Activated CD8-positive, alpha-beta memory T cell treated with anti-CD3 and anti-CD28 coated beads, Interleukin-2, amount 10 ng/mL, durations not matched to agents 7 days and 5 days (primary cell): Measurements from ENCODE around the gene DOK7. TPM values are rescaled to one million over a fixed set of nuclear protein-coding genes. Genes with fewer than 3 reads are reported as not detected.
"Not testable (repeated sequence)": the region's sequence is repeated elsewhere in the genome, so short reads cannot be mapped to it uniquely, and the experiment has no call there.

Experiments
- ATAC-seq: fragments of 150-1000 bp; cut with Tn5 transposase; one replicate; pipeline ENCODE4 v1.10.0; 2021; ENCODE audit warnings: moderate library complexity
- CTCF ChIA-PET: fragments of 350-600 bp; sonication (Branson Sonifier 250); formaldehyde crosslinking; loops from one replicate; lab custom pipeline; 2021; ENCODE audit warnings: antibody characterized with exemption; lab: Charles Lee
- DNase-seq: peaks from one replicate; pipeline ENCODE4 v3.0.0-alpha.2; 2020
- H3K27ac Mint-ChIP-seq: one replicate; pipeline ENCODE4 v1.8.0; 2021; ENCODE audit warnings: mild to moderate bottlenecking, mixed read lengths
- H3K27me3 Mint-ChIP-seq: one replicate; pipeline ENCODE4 v1.8.0; 2021; ENCODE audit warnings: mixed read lengths
- H3K36me3 Mint-ChIP-seq: one replicate; pipeline ENCODE4 v1.8.0; 2021; ENCODE audit warnings: mild to moderate bottlenecking, mixed read lengths
- H3K4me1 Mint-ChIP-seq: one replicate; pipeline ENCODE4 v1.8.0; 2021; ENCODE audit warnings: mixed read lengths
- H3K4me3 Mint-ChIP-seq: one replicate; pipeline ENCODE4 v1.8.0; 2021; ENCODE audit warnings: mild to moderate bottlenecking, moderate library complexity, mixed read lengths
- H3K9me3 Mint-ChIP-seq: one replicate; pipeline ENCODE4 v1.8.0; 2022; ENCODE audit warnings: low read depth, mixed read lengths
- total RNA-seq, 2 experiments: library from RNA; stranded (reverse); gene quantifications; one replicate each; pipeline ENCODE4 v1.2.3, GENCODE V29; 2021

Gene DOK7
- total RNA-seq, 2 experiments from 2014 or later = not detected

GRCh38 chr4:3500634-3501101, 37.6 kb downstream of the DOK7 start:
- Mint-ChIP-seq H3K4me3 (no peak overlapping the region), H3K9me3 (no peaks in the 10 kb centered on the region), H3K4me1 (peaks cover 10% of the 10 kb centered on the region), H3K27ac (no peak overlapping the region), H3K27me3 (peaks cover 2% of the 10 kb centered on the region), H3K36me3 (peaks cover 6% of the 10 kb centered on the region)
- ATAC-seq (no peak), DNase-seq (no peak)
- CTCF ChIA-PET = no interaction called here

GRCh38 chr4:3501126-3501824, 38.2 kb downstream of the DOK7 start:
- ATAC-seq (no peak), DNase-seq (no peak)
- CTCF ChIA-PET = no interaction called here
- Mint-ChIP-seq H3K9me3 (no peaks in the 10 kb centered on the region), H3K27me3 (peaks cover 2% of the 10 kb centered on the region), H3K27ac (no peak overlapping the region), H3K4me1 (peaks cover 10% of the 10 kb centered on the region), H3K4me3 (no peak overlapping the region), H3K36me3 (peaks cover 7% of the 10 kb centered on the region)

GRCh38 chr4:3501825-3502425, 38.8 kb downstream of the DOK7 start:
- no peaks in the 10 kb centered on the region for H3K9me3 Mint-ChIP-seq
- DNase-seq = no peak
- peaks cover 10% of the 10 kb centered on the region for H3K4me1 Mint-ChIP-seq
- ATAC-seq = no peak
- peaks cover 7% of the 10 kb centered on the region for H3K36me3 Mint-ChIP-seq
- no peak overlapping the region for H3K4me3 Mint-ChIP-seq
- CTCF ChIA-PET = no interaction called here
- no peak overlapping the region for H3K27ac Mint-ChIP-seq
- peaks cover 2% of the 10 kb centered on the region for H3K27me3 Mint-ChIP-seq

- Mint-ChIP-seq H3K27me3 (no peaks in the 10 kb centered on the region), H3K27ac (no peak overlapping the region), H3K9me3 (no peaks in the 10 kb centered on the region), H3K4me1 (peaks cover 10% of the 10 kb centered on the region), H3K36me3 (peaks cover 14% of the 10 kb centered on the region), H3K4me3 (no peak overlapping the region)
- DNase-seq (no peak), ATAC-seq (no peak)
- CTCF ChIA-PET = no interaction called here
These were observed 40.1 kb downstream of the DOK7 start for GRCh38 chr4:3502941-3503936.

- Mint-ChIP-seq H3K4me1 (peaks cover 10% of the 10 kb centered on the region), H3K27ac (no peak overlapping the region), H3K9me3 (no peaks in the 10 kb centered on the region), H3K36me3 (peaks cover 26% of the 10 kb centered on the region), H3K27me3 (no peaks in the 10 kb centered on the region), H3K4me3 (no peak overlapping the region)
- no peak for ATAC-seq
- no peak for DNase-seq
- CTCF ChIA-PET = interaction anchor here (1.5 kb wide), 1 partner anchor 25 kb away, joined by 4 read pairs; no protein-coding TSS in a partner anchor
These were observed 42.1 kb downstream of the DOK7 start for GRCh38 chr4:3505231-3505630.

GRCh38 chr4:3508542-3508941, 45.4 kb downstream of the DOK7 start:
- H3K4me1 Mint-ChIP-seq = peaks cover 7% of the 10 kb centered on the region
- CTCF ChIA-PET = no interaction called here
- DNase-seq = no peak
- H3K4me3 Mint-ChIP-seq = no peak overlapping the region
- no peaks in the 10 kb centered on the region for H3K9me3 Mint-ChIP-seq
- no peaks in the 10 kb centered on the region for H3K27me3 Mint-ChIP-seq
- peaks cover 49% of the 10 kb centered on the region for H3K36me3 Mint-ChIP-seq
- H3K27ac Mint-ChIP-seq = no peak overlapping the region
- ATAC-seq = no peak

GRCh38 chr4:3510481-3510880, 47.4 kb downstream of the DOK7 start:
- Mint-ChIP-seq H3K4me1 (no peaks in the 10 kb centered on the region), H3K27me3 (no peaks in the 10 kb centered on the region), H3K4me3 (no peak overlapping the region), H3K27ac (no peak overlapping the region), H3K9me3 (no peaks in the 10 kb centered on the region), H3K36me3 (peaks cover 48% of the 10 kb centered on the region)
- ATAC-seq = no peak
- CTCF ChIA-PET = no interaction called here
- no peak for DNase-seq

- CTCF ChIA-PET = no interaction called here
- H3K36me3 Mint-ChIP-seq = peaks cover 45% of the 10 kb centered on the region
- no peak overlapping the region for H3K27ac Mint-ChIP-seq
- no peaks in the 10 kb centered on the region for H3K9me3 Mint-ChIP-seq
- ATAC-seq (no peak), DNase-seq (no peak)
- no peaks in the 10 kb centered on the region for H3K4me1 Mint-ChIP-seq
- H3K27me3 Mint-ChIP-seq = no peaks in the 10 kb centered on the region
- no peak overlapping the region for H3K4me3 Mint-ChIP-seq
These were observed 48.1 kb downstream of the DOK7 start for GRCh38 chr4:3511187-3511586.

GRCh38 chr4:3511601-3512000, 48.5 kb downstream of the DOK7 start:
- CTCF ChIA-PET, H3K27ac Mint-ChIP-seq, H3K27me3 Mint-ChIP-seq, DNase-seq, H3K4me3 Mint-ChIP-seq, H3K9me3 Mint-ChIP-seq, H3K4me1 Mint-ChIP-seq, ATAC-seq: not testable (repeated sequence)
- H3K36me3 Mint-ChIP-seq = peaks cover 45% of the 10 kb centered on the region

GRCh38 chr4:3512279-3512678, 49.2 kb downstream of the DOK7 start:
- peaks cover 41% of the 10 kb centered on the region for H3K36me3 Mint-ChIP-seq
- no peak overlapping the region for H3K27ac Mint-ChIP-seq
- H3K4me3 Mint-ChIP-seq = no peak overlapping the region
- CTCF ChIA-PET = no interaction called here
- no peaks in the 10 kb centered on the region for H3K27me3 Mint-ChIP-seq
- no peak for ATAC-seq
- H3K4me1 Mint-ChIP-seq = no peaks in the 10 kb centered on the region
- DNase-seq = no peak
- no peaks in the 10 kb centered on the region for H3K9me3 Mint-ChIP-seq

GRCh38 chr4:3512719-3513118, 49.6 kb downstream of the DOK7 start:
- no peak overlapping the region for H3K4me3 Mint-ChIP-seq
- peaks cover 40% of the 10 kb centered on the region for H3K36me3 Mint-ChIP-seq
- no peaks in the 10 kb centered on the region for H3K9me3 Mint-ChIP-seq
- H3K4me1 Mint-ChIP-seq = no peaks in the 10 kb centered on the region
- H3K27ac Mint-ChIP-seq = no peak overlapping the region
- ATAC-seq (no peak), DNase-seq (no peak)
- CTCF ChIA-PET = no interaction called here
- no peaks in the 10 kb centered on the region for H3K27me3 Mint-ChIP-seq

- no peak overlapping the region for H3K27ac Mint-ChIP-seq
- no peaks in the 10 kb centered on the region for H3K27me3 Mint-ChIP-seq
- H3K9me3 Mint-ChIP-seq = no peaks in the 10 kb centered on the region
- H3K4me1 Mint-ChIP-seq = no peaks in the 10 kb centered on the region
- CTCF ChIA-PET = interaction anchor here (1.1 kb wide), 1 partner anchor 70 kb away, joined by 3 read pairs; no protein-coding TSS in a partner anchor
- peaks cover 36% of the 10 kb centered on the region for H3K36me3 Mint-ChIP-seq
- ATAC-seq = no peak
- H3K4me3 Mint-ChIP-seq = no peak overlapping the region
- DNase-seq = no peak
These were observed 50.7 kb downstream of the DOK7 start for GRCh38 chr4:3513807-3514206.

- H3K27ac Mint-ChIP-seq = no peak overlapping the region
- no peak for DNase-seq
These were observed 51.2 kb downstream of the DOK7 start for GRCh38 chr4:3514221-3514780.

More at GRCh38 chr4:3514221-3514780, 51.2 kb downstream of the DOK7 start:
- Mint-ChIP-seq H3K27me3 (no peaks in the 10 kb centered on the region), H3K9me3 (no peaks in the 10 kb centered on the region), H3K36me3 (peaks cover 34% of the 10 kb centered on the region), H3K4me1 (no peaks in the 10 kb centered on the region), H3K4me3 (no peak overlapping the region)
- no peak for ATAC-seq
- CTCF ChIA-PET = interaction anchor here (1.1 kb wide), 1 partner anchor 70 kb away, joined by 3 read pairs; no protein-coding TSS in a partner anchor
